AG04450 (cell line): Measurements from ENCODE around the gene C1QTNF9. TPM values are rescaled to one million over a fixed set of nuclear protein-coding genes. Genes with fewer than 3 reads are reported as not detected.
"Not testable (repeated sequence)": the region's sequence is repeated elsewhere in the genome, so short reads cannot be mapped to it uniquely, and the experiment has no call there.

ENCODE experiments used
- CTCF ChIA-PET: fragments of 300-600, 350-600 bp; formaldehyde crosslinking; extraction: SDS; loops from one replicate; lab custom pipeline; 2022; ENCODE audit warnings: antibody characterized with exemption, inconsistent platforms; lab: Charles Lee
- POLR2A ChIA-PET: fragments of 350-600 bp; formaldehyde crosslinking; extraction: SDS; loops from one replicate; lab custom pipeline; 2021; ENCODE audit warnings: antibody characterized with exemption, inconsistent platforms; lab: Yijun Ruan, JAX
- DNase-seq: peaks from one replicate; pipeline ENCODE4 v3.0.0-alpha.2; 2011; ENCODE audit warnings: low read depth, low spot score
- H3K27ac ChIP-seq: one replicate; pipeline ENCODE4 v1.5.1; 2012; ENCODE audit warnings: low read depth, low read length, control low read depth
- H3K27me3 ChIP-seq: one replicate; pipeline ENCODE4 v1.6.0; 2012; ENCODE audit warnings: low read length; ENCODE audit not compliant: control insufficient read depth, insufficient read depth
- H3K4me3 ChIP-seq: 2 replicates; pipeline ENCODE4 v1.5.1; 2011; ENCODE audit warnings: mild to moderate bottlenecking, low read depth, low read length, control low read depth
- H3K9me3 ChIP-seq: 2 replicates; pipeline ENCODE4 v1.5.1; 2012; ENCODE audit warnings: low read length; ENCODE audit not compliant: control insufficient read depth, insufficient read depth
- polyA plus RNA-seq: library from polyadenylated mRNA; depleted of rRNA; stranded (reverse); fragments of >200 nt; gene quantifications from 2 replicates; pipeline ENCODE4 v1.2.3, GENCODE V29; 2011
- TF ChIP-seq, protein P1 (sequence below): IDR thresholded peaks from 2 replicates; pipeline ENCODE4 v1.5.1; 2011; ENCODE audit warnings: low read depth, low read length, control low read depth, inconsistent platforms

Gene C1QTNF9
- polyA plus RNA-seq, 1 experiment: 0.11 TPM

DNA sequence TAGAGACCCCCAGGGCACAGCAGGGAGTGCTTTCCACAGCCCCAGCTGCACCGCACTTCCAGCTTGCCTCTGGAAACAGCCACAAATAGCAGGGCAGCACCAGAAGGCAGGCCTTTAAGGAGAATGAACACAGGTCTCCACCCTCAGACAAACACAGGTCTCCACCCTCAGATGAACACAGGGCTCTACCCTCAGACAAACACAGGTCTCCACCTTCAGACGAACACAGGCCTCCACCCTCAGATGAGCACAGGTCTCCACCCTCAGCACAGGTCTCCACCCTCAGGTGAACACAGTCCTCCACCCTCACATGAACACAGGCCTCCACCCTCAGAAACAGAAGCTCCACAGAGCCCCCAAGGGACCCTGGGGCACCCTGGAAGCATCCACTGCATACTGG is 51.7 kb downstream of the C1QTNF9 start:
- ChIA-PET CTCF (no interaction called here), POLR2A (interaction anchor here (0.6 kb wide), 1 partner anchor 87 kb away, joined by 3 read pairs; no protein-coding TSS in a partner anchor)
- TF ChIP-seq, protein P1, sequence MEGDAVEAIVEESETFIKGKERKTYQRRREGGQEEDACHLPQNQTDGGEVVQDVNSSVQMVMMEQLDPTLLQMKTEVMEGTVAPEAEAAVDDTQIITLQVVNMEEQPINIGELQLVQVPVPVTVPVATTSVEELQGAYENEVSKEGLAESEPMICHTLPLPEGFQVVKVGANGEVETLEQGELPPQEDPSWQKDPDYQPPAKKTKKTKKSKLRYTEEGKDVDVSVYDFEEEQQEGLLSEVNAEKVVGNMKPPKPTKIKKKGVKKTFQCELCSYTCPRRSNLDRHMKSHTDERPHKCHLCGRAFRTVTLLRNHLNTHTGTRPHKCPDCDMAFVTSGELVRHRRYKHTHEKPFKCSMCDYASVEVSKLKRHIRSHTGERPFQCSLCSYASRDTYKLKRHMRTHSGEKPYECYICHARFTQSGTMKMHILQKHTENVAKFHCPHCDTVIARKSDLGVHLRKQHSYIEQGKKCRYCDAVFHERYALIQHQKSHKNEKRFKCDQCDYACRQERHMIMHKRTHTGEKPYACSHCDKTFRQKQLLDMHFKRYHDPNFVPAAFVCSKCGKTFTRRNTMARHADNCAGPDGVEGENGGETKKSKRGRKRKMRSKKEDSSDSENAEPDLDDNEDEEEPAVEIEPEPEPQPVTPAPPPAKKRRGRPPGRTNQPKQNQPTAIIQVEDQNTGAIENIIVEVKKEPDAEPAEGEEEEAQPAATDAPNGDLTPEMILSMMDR: no peak
- H3K27me3 ChIP-seq: no peaks in the 10 kb centered on the region
- H3K27ac ChIP-seq: no peak overlapping the region
- no peak overlapping the region for H3K4me3 ChIP-seq
- no peak for DNase-seq
- H3K9me3 ChIP-seq: no peaks in the 10 kb centered on the region; the same call in 1 of the 2 replicates

DNA sequence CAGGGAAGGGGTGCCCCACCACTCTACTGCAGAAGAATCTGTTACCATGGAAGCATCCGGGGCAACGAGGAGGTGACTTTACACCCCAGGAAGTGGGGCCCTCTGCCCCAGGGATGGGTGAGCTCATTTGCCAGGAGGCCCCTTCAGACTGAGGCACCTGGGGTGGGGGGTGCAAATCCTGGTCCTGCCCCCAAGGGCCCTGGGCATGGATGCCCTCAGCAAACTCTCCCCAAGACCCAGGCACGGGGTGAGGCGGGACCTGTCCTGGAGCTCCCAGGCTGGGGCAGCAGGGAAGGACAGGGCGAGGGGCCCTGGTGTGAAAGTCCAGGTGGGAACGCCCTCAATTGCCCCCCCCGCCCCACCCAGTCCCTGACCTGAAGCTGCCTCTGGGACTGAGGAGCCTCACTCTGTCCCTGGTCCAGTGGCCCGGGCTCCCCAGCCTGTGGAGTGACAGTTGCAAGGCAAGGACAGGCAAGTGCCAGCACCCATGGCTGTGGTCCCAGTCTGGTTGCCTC is 52.5 kb downstream of the C1QTNF9 start:
- CTCF ChIA-PET: no interaction called here
- POLR2A ChIA-PET: interaction anchor here (0.6 kb wide), 1 partner anchor 88 kb away, joined by 3 read pairs; no protein-coding TSS in a partner anchor
- DNase-seq: no peak

DNA sequence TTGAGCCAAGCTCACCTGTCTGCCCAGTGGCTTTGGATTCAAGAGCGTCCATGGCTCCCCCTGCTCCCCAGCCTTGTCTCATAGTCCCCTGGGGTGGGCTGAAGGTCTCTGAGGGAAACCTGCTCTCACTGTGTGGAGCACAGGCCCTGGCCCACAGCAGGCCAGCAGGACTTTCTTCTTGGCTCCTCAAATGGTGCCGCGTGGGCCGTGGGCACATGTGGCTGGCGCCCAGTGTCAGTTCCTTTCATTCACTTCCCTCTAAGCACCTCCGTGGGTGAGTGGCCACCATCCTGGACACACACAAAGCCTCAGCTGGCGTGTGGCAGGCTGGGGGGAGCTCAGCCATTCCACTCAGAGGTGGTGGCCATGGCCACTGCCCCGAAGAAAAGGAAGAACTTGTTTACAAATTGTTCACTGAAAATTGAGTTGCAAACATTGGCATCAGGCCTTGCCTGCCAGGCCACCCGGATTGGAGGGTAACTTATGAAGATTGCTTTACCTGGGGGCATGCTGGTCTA is 53.1 kb downstream of the C1QTNF9 start:
- no peak overlapping the region for H3K4me3 ChIP-seq
- no peaks in the 10 kb centered on the region for H3K27me3 ChIP-seq
- CTCF ChIA-PET: no interaction called here
- no peak overlapping the region for H3K27ac ChIP-seq
- no peaks in the 10 kb centered on the region; the same call in 1 of the 2 replicates for H3K9me3 ChIP-seq
- POLR2A ChIA-PET: no interaction called here
- TF ChIP-seq, protein P1: no peak
- no peak for DNase-seq

More for the DNA sequence above, 52.5 kb downstream of the C1QTNF9 start:
- Histone ChIP-seq H3K9me3 (no peaks in the 10 kb centered on the region; the same call in 1 of the 2 replicates), H3K27me3 (no peaks in the 10 kb centered on the region), H3K4me3 (no peak overlapping the region), H3K27ac (no peak overlapping the region)
- TF ChIP-seq, protein P1: no peak

DNA sequence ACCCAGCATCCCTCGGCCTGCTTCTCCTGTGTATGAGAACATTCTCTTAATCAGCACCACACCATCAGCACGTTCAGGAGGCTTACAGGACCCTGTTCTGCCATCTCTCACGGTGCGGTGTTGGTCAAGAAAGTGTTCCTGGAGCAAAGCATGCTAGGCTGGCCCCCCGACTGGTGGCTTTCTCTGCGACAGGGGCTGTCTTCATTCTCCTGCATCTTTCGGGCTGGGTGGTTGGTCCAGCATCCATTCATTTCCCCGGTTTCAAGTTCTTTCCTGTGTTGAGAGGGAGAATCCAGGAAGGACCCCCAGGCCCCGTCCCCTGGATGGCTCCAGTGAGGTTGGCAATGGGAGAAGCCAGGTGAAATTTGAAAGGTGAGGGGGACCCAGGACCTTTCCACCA is 55.8 kb downstream of the C1QTNF9 start:
- CTCF ChIA-PET: no interaction called here

DNA sequence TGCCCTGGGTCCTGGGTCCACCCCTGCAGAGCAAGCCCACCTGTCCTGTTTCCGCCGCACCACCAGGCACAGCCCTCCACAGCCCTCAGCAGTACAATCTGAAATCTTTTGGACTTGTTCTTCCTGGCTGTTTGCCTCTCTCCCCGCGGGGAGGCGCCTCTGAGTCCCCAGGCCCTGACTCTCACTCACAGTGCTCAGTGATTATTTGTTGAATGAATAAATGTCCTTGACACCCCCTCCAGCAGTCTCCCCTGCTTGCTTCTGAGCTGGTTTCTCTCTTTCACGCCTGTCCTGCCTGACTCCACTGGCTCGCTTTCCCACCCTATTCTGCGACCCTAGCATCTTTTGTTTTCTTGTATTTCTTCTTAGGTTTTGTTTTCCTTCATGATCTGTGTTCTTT is 56.9 kb downstream of the C1QTNF9 start:
- CTCF ChIA-PET, H3K4me3 ChIP-seq, H3K27me3 ChIP-seq, H3K27ac ChIP-seq, DNase-seq, POLR2A ChIA-PET, H3K9me3 ChIP-seq: not testable (repeated sequence)

More for the DNA sequence above, 55.8 kb downstream of the C1QTNF9 start:
- TF ChIP-seq, protein P1: no peak
- H3K4me3 ChIP-seq: no peak overlapping the region
- H3K27ac ChIP-seq: no peak overlapping the region
- H3K9me3 ChIP-seq: no peaks in the 10 kb centered on the region
- H3K27me3 ChIP-seq: no peaks in the 10 kb centered on the region
- POLR2A ChIA-PET: no interaction called here
- DNase-seq: no peak

DNA sequence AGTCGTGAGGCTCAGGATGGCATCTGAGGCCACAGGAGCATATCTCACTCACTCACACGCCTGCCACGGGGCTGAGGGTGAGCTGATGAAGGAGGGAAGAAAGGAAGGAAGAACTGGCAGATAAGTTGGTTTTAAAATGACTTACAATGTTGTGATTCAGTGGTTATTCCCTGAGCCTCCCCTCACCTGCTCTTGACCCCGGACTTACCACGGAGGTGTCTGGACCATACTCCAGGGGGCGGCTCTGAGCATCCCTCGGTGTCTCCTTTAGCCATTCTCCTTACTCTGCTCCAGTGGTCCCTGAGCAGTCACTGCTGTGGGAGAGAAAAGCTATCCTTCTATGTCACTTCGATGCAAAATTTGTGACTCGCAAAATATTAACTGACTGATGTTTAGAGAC is 61.9 kb downstream of the C1QTNF9 start:
- POLR2A ChIA-PET, CTCF ChIA-PET, H3K27ac ChIP-seq, H3K4me3 ChIP-seq, H3K27me3 ChIP-seq, DNase-seq, H3K9me3 ChIP-seq: not testable (repeated sequence)
